ENCODE measurements around the gene MAN1A2. TPM values are rescaled to one million over a fixed set of nuclear protein-coding genes. Genes with fewer than 3 reads are reported as not detected.
"Not testable (repeated sequence)": the region's sequence is repeated elsewhere in the genome, so short reads cannot be mapped to it uniquely, and the experiment has no call there.

The MAN1A2 gene
- total RNA-seq, 4 donors from 2014 or later = 28.9 to 46.2 (median 35.0) TPM

- no peak overlapping the region for H3K27ac ChIP-seq
- H3K4me1 ChIP-seq = no peaks in the 10 kb centered on the region
- peaks cover 3% of the 10 kb centered on the region for H3K27me3 ChIP-seq
- TF ChIP-seq POLR2A (IDR thresholded peaks at IDR 0.05) = no peak
- no peak for TF ChIP-seq EP300 (IDR thresholded peaks at IDR 0.05)
- no peak for TF ChIP-seq CTCF (IDR thresholded peaks at IDR 0.05)
- TF ChIP-seq POLR2AphosphoS5 (IDR thresholded peaks at IDR 0.05) = no peak
- 73% methylated on average over 4 of the region's 4 CpGs for WGBS
- no peak for DNase-seq (ENCODE audit: low spot score in 2 of 2)
- no peaks in the 10 kb centered on the region for H3K9me3 ChIP-seq
- H3K4me3 ChIP-seq = no peak overlapping the region
- H3K36me3 ChIP-seq = no peaks in the 10 kb centered on the region
Observed at GRCh38 chr1:117346206-117346928, 20.9 kb upstream of the MAN1A2 start.

DNA sequence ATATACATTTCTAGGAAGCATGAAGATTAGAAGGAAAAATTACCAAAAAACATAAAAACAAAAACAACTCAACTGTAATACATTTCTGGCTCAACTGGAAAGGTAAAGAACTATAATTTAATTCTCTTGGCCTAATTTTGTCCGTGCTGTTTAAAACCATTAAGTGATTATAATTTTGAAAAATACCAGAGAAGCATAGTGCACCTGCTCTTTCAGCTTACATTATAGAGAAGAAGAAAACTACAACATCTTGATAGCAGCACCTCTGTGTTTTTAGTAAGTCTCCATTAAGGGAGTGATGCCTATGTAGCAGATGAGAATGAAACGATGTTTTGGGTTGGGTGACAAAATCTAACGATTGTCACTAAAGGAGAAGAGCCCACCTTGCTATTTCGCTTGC is 19.3 kb upstream of the MAN1A2 start:
- no peak overlapping the region for H3K4me3 ChIP-seq
- peaks cover 3% of the 10 kb centered on the region for H3K27me3 ChIP-seq
- TF ChIP-seq POLR2AphosphoS5 (IDR thresholded peaks at IDR 0.05) = no peak
- no peak for TF ChIP-seq EP300 (IDR thresholded peaks at IDR 0.05)
- H3K27ac ChIP-seq = no peak overlapping the region
- WGBS = 88% methylated on average over 4 of the region's 4 CpGs
- H3K36me3 ChIP-seq = no peaks in the 10 kb centered on the region
- H3K4me1 ChIP-seq = no peaks in the 10 kb centered on the region
- no peak for DNase-seq (ENCODE audit: low spot score in 2 of 2)
- no peaks in the 10 kb centered on the region for H3K9me3 ChIP-seq

GRCh38 chr1:117352695-117353094 is 14.6 kb upstream of the MAN1A2 start:
- not testable (repeated sequence) for H3K9me3 ChIP-seq; H3K4me3 ChIP-seq; H3K4me1 ChIP-seq; H3K36me3 ChIP-seq; H3K27me3 ChIP-seq; DNase-seq (ENCODE audit: low spot score in 2 of 2); H3K27ac ChIP-seq
- 100% methylated on average over 2 of the region's 3 CpGs for WGBS

- H3K4me3 ChIP-seq = peak overlapping the region; percentile 20
- not testable (repeated sequence) for H3K27me3 ChIP-seq; DNase-seq (ENCODE audit: low spot score in 2 of 2); H3K4me1 ChIP-seq; H3K36me3 ChIP-seq; H3K27ac ChIP-seq; H3K9me3 ChIP-seq
- 81% methylated on average over 18 of the region's 24 CpGs for WGBS
Observed at GRCh38 chr1:117357833-117358603, 9.2 kb upstream of the MAN1A2 start.

DNA sequence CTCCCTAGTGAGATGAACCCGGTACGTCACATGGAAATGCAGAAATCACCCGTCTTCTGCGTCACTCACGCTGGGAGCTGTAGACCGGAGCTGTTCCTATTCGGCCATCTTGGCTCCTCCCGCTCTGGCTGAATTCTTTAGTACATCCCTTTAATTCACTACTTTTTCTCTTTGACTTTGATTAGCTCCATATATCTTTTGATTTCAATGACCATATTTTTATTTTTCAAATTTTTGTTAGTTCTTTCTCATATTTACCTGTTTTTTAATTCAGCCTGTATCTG is 8.7 kb upstream of the MAN1A2 start:
- not testable (repeated sequence) for H3K27ac ChIP-seq; H3K27me3 ChIP-seq; H3K9me3 ChIP-seq; DNase-seq (ENCODE audit: low spot score in 2 of 2); H3K36me3 ChIP-seq; H3K4me1 ChIP-seq
- H3K4me3 ChIP-seq = peak overlapping the region; percentile 20
- WGBS = 61% methylated on average over 8 of the region's 8 CpGs

DNA sequence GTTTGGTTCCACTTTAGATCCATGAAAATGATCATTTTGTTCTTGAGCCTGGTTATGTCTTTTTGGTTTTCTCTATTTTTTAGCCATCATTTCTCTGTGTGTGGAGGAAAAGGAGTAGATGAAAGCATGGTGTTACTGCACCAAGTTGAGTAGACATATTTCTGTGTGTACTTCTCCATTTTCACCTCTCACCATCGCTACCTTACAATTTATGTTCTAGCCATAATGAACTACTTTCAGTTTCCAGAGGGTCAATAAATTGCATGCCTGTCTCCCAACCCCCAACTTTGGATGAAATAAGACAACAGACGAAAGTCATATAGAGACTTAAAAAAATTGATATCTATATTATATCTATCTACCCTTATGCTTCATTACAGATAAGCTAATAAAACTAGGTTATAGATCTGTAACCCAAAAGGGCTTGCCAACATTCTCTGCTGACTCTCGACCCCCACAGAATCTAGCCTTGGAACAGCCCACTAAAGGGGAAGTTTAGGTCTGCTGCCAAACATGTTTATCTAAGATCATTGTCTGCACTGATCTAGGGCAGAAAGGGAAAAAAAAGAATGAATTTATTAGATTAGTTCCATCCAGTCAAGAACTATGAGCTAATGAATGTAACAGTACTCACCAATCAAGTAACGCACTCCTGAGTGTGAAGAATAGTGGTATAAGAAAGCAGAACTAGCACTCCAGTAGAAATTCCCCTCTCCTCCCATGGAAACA is 7.5 kb upstream of the MAN1A2 start:
- WGBS = 71% methylated on average over 4 of the region's 4 CpGs
- Histone ChIP-seq H3K9me3 (no peaks in the 10 kb centered on the region), H3K4me3 (no peak overlapping the region), H3K27ac (no peak overlapping the region), H3K27me3 (no peaks in the 10 kb centered on the region), H3K4me1 (peaks cover 11% of the 10 kb centered on the region), H3K36me3 (no peaks in the 10 kb centered on the region)
- no peak for TF ChIP-seq POLR2AphosphoS5 (IDR thresholded peaks at IDR 0.05)
- no peak for DNase-seq (ENCODE audit: low spot score in 2 of 2)

GRCh38 chr1:117362986-117363385 is 4.3 kb upstream of the MAN1A2 start:
- TF ChIP-seq POLR2AphosphoS5 (IDR thresholded peaks at IDR 0.05) = no peak
- no peak for TF ChIP-seq POLR2A (IDR thresholded peaks at IDR 0.05)
- no peak for TF ChIP-seq EP300 (IDR thresholded peaks at IDR 0.05)
- no peak for TF ChIP-seq CTCF (IDR thresholded peaks at IDR 0.05)
- Histone ChIP-seq H3K27ac (no peak overlapping the region), H3K9me3 (no peaks in the 10 kb centered on the region), H3K36me3 (no peaks in the 10 kb centered on the region), H3K27me3 (no peaks in the 10 kb centered on the region), H3K4me1 (peaks cover 24% of the 10 kb centered on the region), H3K4me3 (no peak overlapping the region)
- 84% methylated on average over 1 of the region's 1 CpG for WGBS
- DNase-seq (ENCODE audit: low spot score in 2 of 2) = no peak
